ENCODE data around the gene SLC25A34. TPM values are rescaled to one million over a fixed set of nuclear protein-coding genes. Genes with fewer than 3 reads are reported as not detected.
A peak's percentile ranks its signal among the peaks of the same experiment; 100 is the strongest.

The SLC25A34 gene
- polyA plus RNA-seq, 3 donors = 0.08 to 2.7 (median 0.61) TPM

DNA sequence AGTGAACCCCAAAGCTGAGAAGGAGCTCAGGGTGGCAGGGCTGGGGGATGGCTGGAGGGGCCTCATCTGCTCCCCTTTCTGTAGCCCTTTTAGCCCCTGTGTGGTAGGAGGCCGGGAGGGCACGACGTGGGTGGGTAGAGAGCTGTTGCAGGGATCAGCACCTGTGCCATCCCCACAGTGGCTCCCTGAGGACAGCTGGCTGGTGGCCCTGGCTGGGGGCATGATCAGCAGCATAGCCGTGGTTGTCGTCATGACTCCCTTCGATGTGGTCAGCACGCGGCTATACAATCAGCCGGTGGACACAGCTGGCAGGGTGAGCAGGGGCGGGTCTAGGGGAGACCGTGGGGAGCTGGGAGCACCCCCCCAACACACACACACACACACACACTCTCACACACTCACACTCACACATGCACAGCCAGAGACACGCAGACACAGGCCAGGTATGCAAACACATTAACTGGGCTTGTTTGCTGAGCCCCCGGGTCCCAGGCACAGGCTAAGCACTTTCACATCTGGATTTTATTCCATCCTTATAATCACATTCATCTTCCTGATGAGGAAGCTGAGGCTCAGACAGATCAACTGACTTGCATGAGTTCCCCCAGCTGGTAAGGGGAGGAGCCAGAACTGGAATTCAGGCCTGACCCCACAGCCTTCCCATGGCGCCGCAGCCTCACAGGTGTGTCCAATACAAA is 2.5 kb downstream of the SLC25A34 start:
- no peaks in the 10 kb centered on the region for H3K27me3 ChIP-seq (ENCODE audit: control insufficient read depth in 2 of 2, insufficient read depth in 2 of 2, low read length in 2 of 2)
- no peak overlapping the region for H3K4me3 Mint-ChIP-seq
- peaks cover 0 to 3% (median 1%) of the 10 kb centered on the region in 3 donors for H3K27me3 Mint-ChIP-seq (ENCODE audit: low read depth in 3 of 3)
- peaks cover 15 to 18% of the 10 kb centered on the region in 2 donors for H3K36me3 ChIP-seq (replicated peaks in 1 of 2; ENCODE audit: control insufficient read depth in 1 of 2, insufficient read depth in 2 of 2, low read length in 2 of 2)
- no peak for DNase-seq
- H3K4me1 Mint-ChIP-seq = peaks cover 4% of the 10 kb centered on the region
- H2AFZ ChIP-seq (ENCODE audit: insufficient read depth, low read depth, low read length, poor library complexity, severe bottlenecking) = no peak overlapping the region
- no peak overlapping the region for H3K4me2 ChIP-seq (replicated peaks; ENCODE audit: extremely low read depth, low read length, poor library complexity, severe bottlenecking)
- H3K36me3 Mint-ChIP-seq = peaks cover 10 to 18% of the 10 kb centered on the region in 2 donors
- intact Hi-C loops (cut with micrococcal nuclease) = no loop called here
- no peaks in the 10 kb centered on the region for H3K79me2 ChIP-seq (ENCODE audit: insufficient read depth, low read length)
- H4K20me1 ChIP-seq (ENCODE audit: insufficient read depth, low read length) = no peaks in the 10 kb centered on the region
- H3K9me3 ChIP-seq (replicated peaks in 1 of 2; ENCODE audit: control insufficient read depth in 1 of 2, insufficient read depth in 1 of 2, low read length in 2 of 2) = no peaks in the 10 kb centered on the region
- WGBS (ENCODE audit: insufficient coverage) = 97% methylated on average over 8 of the region's 15 CpGs
- no peak overlapping the region for H3K4me3 ChIP-seq (replicated peaks in 1 of 3; ENCODE audit: low read depth in 2 of 3, low read length in 3 of 3)
- peaks cover 0 to 1% (median 0%) of the 10 kb centered on the region in 7 donors for H3K9me3 Mint-ChIP-seq
- H3K9ac ChIP-seq (ENCODE audit: insufficient read depth, low read length, poor library complexity, severe bottlenecking) = no peak overlapping the region
- no peaks in the 10 kb centered on the region for H3K4me1 ChIP-seq (ENCODE audit: control insufficient read depth in 1 of 2, insufficient read depth in 2 of 2, low read length in 2 of 2)
- no peak overlapping the region for H3K27ac ChIP-seq (ENCODE audit: low read depth in 1 of 2, low read length in 2 of 2)
- TF ChIP-seq, protein P1, sequence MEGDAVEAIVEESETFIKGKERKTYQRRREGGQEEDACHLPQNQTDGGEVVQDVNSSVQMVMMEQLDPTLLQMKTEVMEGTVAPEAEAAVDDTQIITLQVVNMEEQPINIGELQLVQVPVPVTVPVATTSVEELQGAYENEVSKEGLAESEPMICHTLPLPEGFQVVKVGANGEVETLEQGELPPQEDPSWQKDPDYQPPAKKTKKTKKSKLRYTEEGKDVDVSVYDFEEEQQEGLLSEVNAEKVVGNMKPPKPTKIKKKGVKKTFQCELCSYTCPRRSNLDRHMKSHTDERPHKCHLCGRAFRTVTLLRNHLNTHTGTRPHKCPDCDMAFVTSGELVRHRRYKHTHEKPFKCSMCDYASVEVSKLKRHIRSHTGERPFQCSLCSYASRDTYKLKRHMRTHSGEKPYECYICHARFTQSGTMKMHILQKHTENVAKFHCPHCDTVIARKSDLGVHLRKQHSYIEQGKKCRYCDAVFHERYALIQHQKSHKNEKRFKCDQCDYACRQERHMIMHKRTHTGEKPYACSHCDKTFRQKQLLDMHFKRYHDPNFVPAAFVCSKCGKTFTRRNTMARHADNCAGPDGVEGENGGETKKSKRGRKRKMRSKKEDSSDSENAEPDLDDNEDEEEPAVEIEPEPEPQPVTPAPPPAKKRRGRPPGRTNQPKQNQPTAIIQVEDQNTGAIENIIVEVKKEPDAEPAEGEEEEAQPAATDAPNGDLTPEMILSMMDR (IDR thresholded peaks at IDR 0.05) = no peak
- peak overlapping the region in 2 of 7 donors; percentile 42 to 78 for H3K27ac Mint-ChIP-seq

DNA sequence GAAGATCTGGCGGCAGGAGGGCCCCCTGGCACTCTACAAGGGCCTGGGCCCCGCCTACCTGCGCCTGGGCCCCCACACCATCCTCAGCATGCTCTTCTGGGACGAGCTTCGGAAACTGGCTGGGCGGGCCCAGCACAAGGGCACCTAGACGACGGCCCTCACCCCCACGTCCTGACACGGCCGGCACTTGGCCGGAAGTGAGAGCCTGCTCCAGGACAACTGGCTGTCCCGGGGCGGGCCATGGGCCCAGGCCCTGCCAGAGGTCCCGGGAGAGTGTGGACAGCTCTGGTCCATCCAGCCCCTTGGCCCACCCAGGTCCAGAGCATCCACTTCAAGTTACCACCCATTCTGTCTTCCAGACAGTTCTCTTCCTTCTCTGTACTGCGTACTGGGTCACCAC is 3.2 kb downstream of the SLC25A34 start:
- Histone ChIP-seq H3K4me3 (replicated peaks in 1 of 3; ENCODE audit: low read depth in 2 of 3, low read length in 3 of 3) (no peak overlapping the region), H3K4me1 (ENCODE audit: control insufficient read depth in 1 of 2, insufficient read depth in 2 of 2, low read length in 2 of 2) (no peaks in the 10 kb centered on the region), H3K79me2 (ENCODE audit: insufficient read depth, low read length) (no peaks in the 10 kb centered on the region), H2AFZ (ENCODE audit: insufficient read depth, low read depth, low read length, poor library complexity, severe bottlenecking) (no peak overlapping the region), H3K36me3 (replicated peaks in 1 of 2; ENCODE audit: control insufficient read depth in 1 of 2, insufficient read depth in 2 of 2, low read length in 2 of 2) (peaks cover 8 to 11% of the 10 kb centered on the region in 2 donors), H4K20me1 (ENCODE audit: insufficient read depth, low read length) (no peaks in the 10 kb centered on the region), H3K4me2 (replicated peaks; ENCODE audit: extremely low read depth, low read length, poor library complexity, severe bottlenecking) (no peak overlapping the region), H3K9ac (ENCODE audit: insufficient read depth, low read length, poor library complexity, severe bottlenecking) (no peak overlapping the region), H3K27ac (ENCODE audit: low read depth in 1 of 2, low read length in 2 of 2) (no peak overlapping the region), H3K9me3 (replicated peaks in 1 of 2; ENCODE audit: control insufficient read depth in 1 of 2, insufficient read depth in 1 of 2, low read length in 2 of 2) (no peaks in the 10 kb centered on the region), H3K27me3 (ENCODE audit: control insufficient read depth in 2 of 2, insufficient read depth in 2 of 2, low read length in 2 of 2) (no peaks in the 10 kb centered on the region)
- no peak overlapping the region for H3K4me3 Mint-ChIP-seq
- intact Hi-C loops (cut with micrococcal nuclease) = no loop called here
- peak overlapping the region in 4 of 7 donors; percentile 15 to 63 (median 54) for H3K27ac Mint-ChIP-seq
- H3K36me3 Mint-ChIP-seq = peaks cover 4 to 11% of the 10 kb centered on the region in 2 donors
- peaks cover 4% of the 10 kb centered on the region for H3K4me1 Mint-ChIP-seq
- TF ChIP-seq, protein P1 (IDR thresholded peaks at IDR 0.05) = no peak
- peaks cover 0 to 1% (median 0%) of the 10 kb centered on the region in 7 donors for H3K9me3 Mint-ChIP-seq
- no peak for DNase-seq
- 93% methylated on average over 16 of the region's 16 CpGs for WGBS (ENCODE audit: insufficient coverage)
- H3K27me3 Mint-ChIP-seq (ENCODE audit: low read depth in 3 of 3) = peaks cover 0 to 3% (median 1%) of the 10 kb centered on the region in 3 donors
